GM12873 (cell line): ENCODE measurements around the gene CHSY1.

Source experiments
- TF ChIP-seq, protein P1 (sequence below): IDR thresholded peaks from 2 replicates; pipeline ENCODE4 v1.5.1; 2012; ENCODE audit warnings: low read depth, mild to moderate bottlenecking, moderate library complexity, low read length, control low read depth; ENCODE audit not compliant: insufficient read depth; ENCODE audit errors: missing control alignments

The CHSY1 gene

GRCh38 chr15:101213570-101213969 is 38.3 kb downstream of the CHSY1 start:
- TF ChIP-seq, protein P1, sequence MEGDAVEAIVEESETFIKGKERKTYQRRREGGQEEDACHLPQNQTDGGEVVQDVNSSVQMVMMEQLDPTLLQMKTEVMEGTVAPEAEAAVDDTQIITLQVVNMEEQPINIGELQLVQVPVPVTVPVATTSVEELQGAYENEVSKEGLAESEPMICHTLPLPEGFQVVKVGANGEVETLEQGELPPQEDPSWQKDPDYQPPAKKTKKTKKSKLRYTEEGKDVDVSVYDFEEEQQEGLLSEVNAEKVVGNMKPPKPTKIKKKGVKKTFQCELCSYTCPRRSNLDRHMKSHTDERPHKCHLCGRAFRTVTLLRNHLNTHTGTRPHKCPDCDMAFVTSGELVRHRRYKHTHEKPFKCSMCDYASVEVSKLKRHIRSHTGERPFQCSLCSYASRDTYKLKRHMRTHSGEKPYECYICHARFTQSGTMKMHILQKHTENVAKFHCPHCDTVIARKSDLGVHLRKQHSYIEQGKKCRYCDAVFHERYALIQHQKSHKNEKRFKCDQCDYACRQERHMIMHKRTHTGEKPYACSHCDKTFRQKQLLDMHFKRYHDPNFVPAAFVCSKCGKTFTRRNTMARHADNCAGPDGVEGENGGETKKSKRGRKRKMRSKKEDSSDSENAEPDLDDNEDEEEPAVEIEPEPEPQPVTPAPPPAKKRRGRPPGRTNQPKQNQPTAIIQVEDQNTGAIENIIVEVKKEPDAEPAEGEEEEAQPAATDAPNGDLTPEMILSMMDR: no peak

GRCh38 chr15:101213147-101213546 is 38.7 kb downstream of the CHSY1 start:
- TF ChIP-seq, protein P1: no peak

GRCh38 chr15:101211897-101212296 is 40.0 kb downstream of the CHSY1 start:
- TF ChIP-seq, protein P1: no peak

DNA sequence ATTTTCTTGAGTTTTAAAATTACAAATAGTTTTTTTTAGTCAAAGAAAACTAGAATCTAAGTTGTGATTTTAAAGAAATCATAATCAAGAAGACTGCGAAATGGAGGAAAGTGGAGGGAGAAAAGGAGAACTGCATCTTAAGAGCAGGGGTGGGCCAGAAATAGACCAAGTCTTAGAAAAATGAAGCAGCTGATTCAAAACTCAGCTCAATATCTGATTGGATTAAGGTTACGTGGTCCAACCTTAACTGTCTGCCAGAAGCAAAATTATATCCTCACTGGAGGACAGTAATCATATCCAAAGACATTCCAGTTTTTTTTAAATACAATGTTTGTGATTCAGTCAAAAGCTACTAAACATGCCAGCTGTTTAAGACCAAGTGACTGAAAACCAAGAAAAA is 41.4 kb downstream of the CHSY1 start:
- TF ChIP-seq, protein P1: no peak

DNA sequence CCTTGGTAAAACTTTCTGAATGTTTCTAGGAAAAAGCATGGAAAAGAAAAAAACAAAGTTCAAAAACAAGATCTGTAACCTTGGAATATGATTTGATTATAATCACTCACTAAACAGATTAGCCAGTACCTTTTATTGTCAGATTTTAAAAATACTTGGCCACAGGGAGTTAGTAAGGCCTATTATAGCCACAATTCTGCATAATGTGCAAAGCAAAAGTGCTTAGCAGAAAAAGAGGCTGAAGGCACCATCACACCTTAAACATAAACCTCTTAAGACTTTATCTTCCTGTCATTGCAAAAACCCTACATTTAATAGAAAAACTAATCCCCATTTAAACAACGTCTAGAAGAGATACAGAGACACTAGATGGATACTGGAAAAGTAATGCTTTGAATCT is 41.8 kb downstream of the CHSY1 start:
- TF ChIP-seq, protein P1: no peak

GRCh38 chr15:101209285-101209845 is 42.5 kb downstream of the CHSY1 start:
- TF ChIP-seq, protein P1: no peak

GRCh38 chr15:101207867-101208288 is 44.0 kb downstream of the CHSY1 start:
- TF ChIP-seq, protein P1: no peak
